ENCODE measurements around the gene C20orf141. TPM values are rescaled to one million over a fixed set of nuclear protein-coding genes. Genes with fewer than 3 reads are reported as not detected.

The C20orf141 gene
- total RNA-seq, 1 experiment from 2014 or later: not detected

- no peaks in the 10 kb centered on the region for H3K9me3 ChIP-seq (ENCODE audit: low read depth, low read length, poor library complexity, severe bottlenecking)
- H3K4me1 ChIP-seq (ENCODE audit: insufficient read depth, low read length, poor library complexity, severe bottlenecking): peaks cover 4% of the 10 kb centered on the region
- H3K36me3 ChIP-seq (ENCODE audit: insufficient read depth, low read length, poor library complexity, severe bottlenecking): no peaks in the 10 kb centered on the region
- intact Hi-C loops (cut with micrococcal nuclease; ENCODE audit: unreplicated experiment): no loop called here
- BruUV-seq (replicated peaks): no TSS peak
- H3K27ac ChIP-seq (ENCODE audit: low read depth, low read length, poor library complexity, severe bottlenecking): no peak overlapping the region
- H3K4me3 ChIP-seq (ENCODE audit: low read depth, low read length, poor library complexity, severe bottlenecking): no peak overlapping the region
- ChIA-PET CTCF (no interaction called here), POLR2A (ENCODE audit: low non-redundant PET) (no interaction called here)
- no peak for TF ChIP-seq CTCF (conservative IDR thresholded peaks at IDR 0.05; ENCODE audit: low read depth, low read length)
- no peak for TF ChIP-seq EZH2 (IDR thresholded peaks at IDR 0.05; ENCODE audit: borderline replicate concordance, low read depth, low read length, poor library complexity, severe bottlenecking)
- no peak for DNase-seq (ENCODE audit: low spot score)
- no peaks in the 10 kb centered on the region for H3K27me3 ChIP-seq (replicated peaks; ENCODE audit: insufficient read depth, low read depth, low read length, poor library complexity)
Measured at GRCh38 chr20:2845607-2846006, 30.8 kb downstream of the C20orf141 start.

- TF ChIP-seq EZH2 (IDR thresholded peaks at IDR 0.05; ENCODE audit: borderline replicate concordance, low read depth, low read length, poor library complexity, severe bottlenecking): no peak
- no peak for TF ChIP-seq CTCF (conservative IDR thresholded peaks at IDR 0.05; ENCODE audit: low read depth, low read length)
- H3K27ac ChIP-seq (ENCODE audit: low read depth, low read length, poor library complexity, severe bottlenecking): no peak overlapping the region
- no peak for DNase-seq (ENCODE audit: low spot score)
- H3K36me3 ChIP-seq (ENCODE audit: insufficient read depth, low read length, poor library complexity, severe bottlenecking): no peaks in the 10 kb centered on the region
- ChIA-PET CTCF (no interaction called here), POLR2A (ENCODE audit: low non-redundant PET) (no interaction called here)
- H3K4me1 ChIP-seq (ENCODE audit: insufficient read depth, low read length, poor library complexity, severe bottlenecking): peaks cover under 1% of the 10 kb centered on the region
- H3K27me3 ChIP-seq (replicated peaks; ENCODE audit: insufficient read depth, low read depth, low read length, poor library complexity): no peaks in the 10 kb centered on the region
- BruUV-seq (replicated peaks): no TSS peak
- intact Hi-C loops (cut with micrococcal nuclease; ENCODE audit: unreplicated experiment): no loop called here
- no peak overlapping the region for H3K4me3 ChIP-seq (ENCODE audit: low read depth, low read length, poor library complexity, severe bottlenecking)
- H3K9me3 ChIP-seq (ENCODE audit: low read depth, low read length, poor library complexity, severe bottlenecking): no peaks in the 10 kb centered on the region
Measured at GRCh38 chr20:2846698-2847097, 31.9 kb downstream of the C20orf141 start.

GRCh38 chr20:2847802-2848201 is 33.0 kb downstream of the C20orf141 start:
- Histone ChIP-seq H3K36me3 (ENCODE audit: insufficient read depth, low read length, poor library complexity, severe bottlenecking) (no peaks in the 10 kb centered on the region), H3K4me1 (ENCODE audit: insufficient read depth, low read length, poor library complexity, severe bottlenecking) (no peaks in the 10 kb centered on the region), H3K4me3 (ENCODE audit: low read depth, low read length, poor library complexity, severe bottlenecking) (no peak overlapping the region), H3K27ac (ENCODE audit: low read depth, low read length, poor library complexity, severe bottlenecking) (no peak overlapping the region), H3K9me3 (ENCODE audit: low read depth, low read length, poor library complexity, severe bottlenecking) (no peaks in the 10 kb centered on the region), H3K27me3 (replicated peaks; ENCODE audit: insufficient read depth, low read depth, low read length, poor library complexity) (no peaks in the 10 kb centered on the region)
- ChIA-PET CTCF (no interaction called here), POLR2A (ENCODE audit: low non-redundant PET) (no interaction called here)
- intact Hi-C loops (cut with micrococcal nuclease; ENCODE audit: unreplicated experiment): no loop called here
- no TSS peak for BruUV-seq (replicated peaks)
- TF ChIP-seq CTCF (conservative IDR thresholded peaks at IDR 0.05; ENCODE audit: low read depth, low read length): no peak
- TF ChIP-seq EZH2 (IDR thresholded peaks at IDR 0.05; ENCODE audit: borderline replicate concordance, low read depth, low read length, poor library complexity, severe bottlenecking): no peak
- no peak for DNase-seq (ENCODE audit: low spot score)

Measured in A673 (cell line).